NB4 (cell line): Measurements from ENCODE around the gene ERICH6B.

Source experiments
- DNase-seq: peaks from one replicate; pipeline ENCODE4 v3.0.0; 2010; ENCODE audit warnings: low read depth
- H3K4me3 ChIP-seq: one replicate; pipeline ENCODE4 v1.5.1; 2011; ENCODE audit warnings: mild to moderate bottlenecking, low read depth, low read length, moderate library complexity
- MAX ChIP-seq: IDR thresholded peaks from 2 replicates; pipeline ENCODE4 v1.6.1; 2011; ENCODE audit warnings: low read depth, low read length
- MYC ChIP-seq: IDR thresholded peaks from 2 replicates; pipeline ENCODE4 v1.6.1; 2011; ENCODE audit warnings: low read depth, low read length
- POLR2A ChIP-seq: IDR thresholded peaks from 2 replicates; pipeline ENCODE4 v1.6.1; 2011; ENCODE audit warnings: mild to moderate bottlenecking; ENCODE audit not compliant: insufficient read length; ENCODE audit errors: extremely low read depth
- TF ChIP-seq, protein P1 (sequence below): IDR thresholded peaks from one replicate; pipeline ENCODE4 v1.5.1; 2012; ENCODE audit warnings: low read depth, low read length

The ERICH6B gene

DNA sequence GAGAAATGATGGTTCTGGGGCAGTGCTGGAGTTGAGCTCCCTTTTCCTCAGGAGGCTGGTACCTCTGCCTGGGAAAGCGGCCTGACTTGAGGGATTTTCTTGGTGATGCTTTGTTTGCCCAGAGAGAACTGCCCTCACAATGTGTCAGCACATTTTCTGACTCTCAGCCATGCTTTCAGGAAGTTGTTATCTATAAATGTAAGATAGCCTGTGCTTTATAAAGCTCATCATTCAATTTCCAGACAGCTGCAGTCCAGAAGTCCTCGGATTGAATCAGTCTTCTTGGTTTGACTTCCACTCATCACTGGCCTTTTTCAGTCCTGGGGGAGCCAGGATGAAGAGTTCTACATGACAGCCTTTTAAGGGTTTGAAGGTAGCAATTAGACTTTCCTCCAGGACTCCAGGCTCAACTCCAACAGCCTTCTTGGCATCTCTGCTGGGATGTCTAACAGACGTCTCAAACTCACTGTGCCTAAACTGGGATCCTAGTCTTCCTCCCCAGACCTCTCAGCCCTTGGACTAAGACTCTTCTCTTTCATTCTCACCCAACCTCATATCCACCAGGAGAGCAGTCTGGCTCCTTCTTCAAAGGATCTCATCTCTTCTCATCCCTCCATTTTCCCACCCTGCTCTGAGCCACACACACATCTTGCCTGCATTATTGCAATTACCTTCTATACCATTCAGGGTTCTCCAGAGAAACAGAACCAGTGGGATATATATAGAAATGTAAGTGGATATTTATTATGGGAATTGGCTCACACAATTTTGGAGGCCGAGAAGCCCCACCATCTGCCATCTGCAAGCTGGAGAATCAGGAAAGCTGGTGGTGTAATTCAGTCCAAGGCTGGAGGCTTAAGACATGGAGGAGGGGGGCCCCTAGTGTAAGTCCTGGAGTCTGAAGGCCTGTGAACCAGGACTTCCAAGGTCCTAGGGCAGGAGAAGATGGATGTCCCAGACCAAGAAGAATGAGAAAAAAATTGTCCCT is 13.1 kb downstream of the ERICH6B start:
- DNase-seq: no peak
- TF ChIP-seq, protein P1, sequence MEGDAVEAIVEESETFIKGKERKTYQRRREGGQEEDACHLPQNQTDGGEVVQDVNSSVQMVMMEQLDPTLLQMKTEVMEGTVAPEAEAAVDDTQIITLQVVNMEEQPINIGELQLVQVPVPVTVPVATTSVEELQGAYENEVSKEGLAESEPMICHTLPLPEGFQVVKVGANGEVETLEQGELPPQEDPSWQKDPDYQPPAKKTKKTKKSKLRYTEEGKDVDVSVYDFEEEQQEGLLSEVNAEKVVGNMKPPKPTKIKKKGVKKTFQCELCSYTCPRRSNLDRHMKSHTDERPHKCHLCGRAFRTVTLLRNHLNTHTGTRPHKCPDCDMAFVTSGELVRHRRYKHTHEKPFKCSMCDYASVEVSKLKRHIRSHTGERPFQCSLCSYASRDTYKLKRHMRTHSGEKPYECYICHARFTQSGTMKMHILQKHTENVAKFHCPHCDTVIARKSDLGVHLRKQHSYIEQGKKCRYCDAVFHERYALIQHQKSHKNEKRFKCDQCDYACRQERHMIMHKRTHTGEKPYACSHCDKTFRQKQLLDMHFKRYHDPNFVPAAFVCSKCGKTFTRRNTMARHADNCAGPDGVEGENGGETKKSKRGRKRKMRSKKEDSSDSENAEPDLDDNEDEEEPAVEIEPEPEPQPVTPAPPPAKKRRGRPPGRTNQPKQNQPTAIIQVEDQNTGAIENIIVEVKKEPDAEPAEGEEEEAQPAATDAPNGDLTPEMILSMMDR: no peak
- TF ChIP-seq MYC (no peak), MAX (no peak), POLR2A (no peak)

GRCh38 chr13:45601680-45602079 is 13.9 kb downstream of the ERICH6B start:
- no peak for DNase-seq
- H3K4me3 ChIP-seq: no peak overlapping the region
- no peak for TF ChIP-seq MYC
- TF ChIP-seq MAX: no peak
- TF ChIP-seq POLR2A: no peak
- TF ChIP-seq, protein P1: no peak

More for the DNA sequence above, 13.1 kb downstream of the ERICH6B start:
- no peak overlapping the region for H3K4me3 ChIP-seq

- DNase-seq: no peak
- no peak overlapping the region for H3K4me3 ChIP-seq
- TF ChIP-seq, protein P1: no peak
- TF ChIP-seq POLR2A (no peak), MAX (no peak), MYC (no peak)
Measured at GRCh38 chr13:45598597-45598996, 16.9 kb downstream of the ERICH6B start.

GRCh38 chr13:45596800-45597475 is 18.6 kb downstream of the ERICH6B start:
- TF ChIP-seq, protein P1: no peak
- no peak for TF ChIP-seq POLR2A
- no peak for TF ChIP-seq MYC
- no peak for TF ChIP-seq MAX
- H3K4me3 ChIP-seq: no peak overlapping the region
- DNase-seq: no peak

- peak; percentile 8 for DNase-seq
- H3K4me3 ChIP-seq: no peak overlapping the region
- TF ChIP-seq MAX: no peak
- TF ChIP-seq, protein P1: no peak
- no peak for TF ChIP-seq MYC
- TF ChIP-seq POLR2A: no peak
Measured at GRCh38 chr13:45595965-45596364, 19.6 kb downstream of the ERICH6B start.
